Measurements from ENCODE around the gene TNFAIP3.

TNFAIP3 gene

GRCh38 chr6:137845460-137845859, 21.6 kb upstream of the TNFAIP3 start:
- FAIRE-seq: no peak

DNA sequence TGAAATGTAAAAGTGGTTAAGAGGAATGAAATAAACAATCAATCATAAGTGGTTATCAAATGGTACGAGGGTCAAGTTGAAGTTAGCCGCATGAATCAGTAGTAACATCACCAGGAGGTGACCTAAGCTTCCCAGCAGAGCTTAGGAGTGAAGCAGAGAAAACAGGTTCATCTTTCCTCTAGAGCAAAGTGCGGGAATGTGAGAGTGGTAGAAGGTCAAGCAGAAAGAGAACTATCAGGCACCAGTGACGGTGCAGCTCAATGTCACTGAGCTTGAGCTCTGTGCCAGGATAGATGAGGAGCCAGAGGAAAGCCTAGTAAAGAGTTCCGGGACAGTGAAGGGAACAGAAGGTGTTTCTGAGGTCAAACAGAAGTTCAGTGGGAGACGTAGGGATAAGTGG, 20.8 kb upstream of the TNFAIP3 start:
- no peak for FAIRE-seq

- FAIRE-seq: no peak
Observed at GRCh38 chr6:137846772-137847313, 20.2 kb upstream of the TNFAIP3 start.

GRCh38 chr6:137847748-137848147, 19.3 kb upstream of the TNFAIP3 start:
- no peak for FAIRE-seq

DNA sequence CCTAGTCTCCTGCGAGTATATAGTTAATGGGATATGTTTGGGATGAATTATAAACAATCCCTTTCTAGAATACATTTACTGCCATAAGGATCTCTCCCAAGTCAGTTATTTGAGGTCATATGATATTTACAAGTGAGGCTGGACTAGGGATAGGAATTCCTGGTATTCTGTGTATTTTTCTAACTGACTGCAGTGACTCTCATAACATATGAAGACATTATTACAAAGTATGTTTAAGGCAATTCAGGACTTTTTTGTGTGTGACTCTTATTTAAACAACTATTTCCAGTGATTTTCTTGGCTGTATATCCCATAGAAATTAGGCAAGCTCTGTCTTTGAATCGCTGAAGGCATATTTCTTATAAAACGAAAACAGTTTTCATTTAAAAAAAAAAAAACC, 18.4 kb upstream of the TNFAIP3 start:
- no peak for FAIRE-seq

DNA sequence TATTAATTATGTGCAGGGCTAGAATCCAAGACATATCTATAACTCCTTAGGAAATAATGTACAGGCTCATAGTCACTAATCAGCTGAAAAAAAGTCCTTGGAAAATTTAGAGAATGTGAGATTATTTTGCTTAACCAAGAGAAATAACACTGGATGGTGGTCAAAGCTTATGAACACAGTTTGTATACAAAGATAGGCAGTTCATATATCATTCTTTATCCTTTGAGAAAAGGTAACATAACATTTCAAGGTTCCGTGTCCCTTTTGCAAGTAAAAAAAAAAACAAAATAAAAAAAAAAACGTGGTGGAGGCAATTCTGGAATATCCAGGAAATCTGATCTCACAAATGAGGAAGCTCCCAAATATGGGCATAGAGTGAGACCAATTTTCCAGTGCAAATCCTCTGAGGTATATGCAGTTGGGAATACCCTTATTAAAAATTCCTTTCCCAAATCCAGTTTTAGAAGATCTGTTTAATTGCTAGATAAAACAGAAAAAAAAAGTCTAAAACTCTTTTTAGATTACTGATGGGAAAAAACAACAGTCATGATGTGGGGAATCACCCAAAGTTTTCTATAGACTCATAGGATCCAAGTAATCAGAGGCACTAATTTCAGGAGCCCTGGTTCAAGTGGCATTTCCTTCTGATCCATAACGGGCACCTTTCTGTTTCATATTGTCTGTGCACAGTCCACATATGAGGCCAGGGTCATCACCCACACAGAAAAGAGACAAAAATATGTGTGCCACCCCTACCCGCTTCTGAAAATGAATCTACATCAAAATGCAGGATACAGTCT, 17.7 kb upstream of the TNFAIP3 start:
- FAIRE-seq: no peak

GRCh38 chr6:137849981-137850714, 16.9 kb upstream of the TNFAIP3 start:
- FAIRE-seq: no peak

- FAIRE-seq: no peak
Observed at GRCh38 chr6:137850816-137851602, 16.1 kb upstream of the TNFAIP3 start.

- FAIRE-seq: no peak
Observed at GRCh38 chr6:137851669-137852068, 15.4 kb upstream of the TNFAIP3 start.

DNA sequence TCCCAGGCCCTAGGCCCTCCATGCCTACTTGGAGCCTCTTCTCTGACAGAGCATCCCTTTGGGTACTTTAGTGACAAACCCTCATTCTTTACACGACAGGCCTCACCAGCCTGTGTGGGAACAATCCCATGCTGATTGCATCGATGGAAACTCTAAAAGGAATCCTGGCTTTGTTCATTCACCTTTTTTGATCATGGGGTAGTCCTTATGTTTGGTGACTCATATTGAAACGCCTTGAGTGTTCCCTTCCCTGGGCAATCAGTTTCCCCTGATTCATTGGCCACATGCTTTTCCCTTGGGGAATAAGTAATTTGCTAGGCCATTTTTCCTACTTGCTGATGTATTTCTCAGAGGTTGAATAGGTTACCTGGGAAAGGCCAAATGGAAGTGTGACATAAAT, 14.7 kb upstream of the TNFAIP3 start:
- no peak for FAIRE-seq

DNA sequence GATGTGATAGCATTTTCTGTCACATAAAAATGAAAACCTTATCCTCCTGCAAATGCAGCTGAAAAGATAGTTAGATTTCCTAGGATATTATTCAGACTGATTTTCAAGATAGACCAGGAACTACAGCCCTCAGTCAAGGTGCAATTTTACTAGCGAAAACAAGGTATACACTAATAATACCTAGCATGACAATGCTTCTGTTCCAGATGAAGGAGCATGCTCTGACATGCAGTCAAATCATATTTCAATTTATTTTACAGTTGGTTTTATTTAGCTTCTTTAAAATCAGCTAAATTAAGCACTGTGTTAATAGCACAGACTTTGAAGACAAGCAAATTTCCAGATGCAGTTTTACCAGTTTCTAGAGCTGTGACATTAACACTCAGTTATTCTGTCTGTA, 14.2 kb upstream of the TNFAIP3 start:
- FAIRE-seq: no peak

DNA sequence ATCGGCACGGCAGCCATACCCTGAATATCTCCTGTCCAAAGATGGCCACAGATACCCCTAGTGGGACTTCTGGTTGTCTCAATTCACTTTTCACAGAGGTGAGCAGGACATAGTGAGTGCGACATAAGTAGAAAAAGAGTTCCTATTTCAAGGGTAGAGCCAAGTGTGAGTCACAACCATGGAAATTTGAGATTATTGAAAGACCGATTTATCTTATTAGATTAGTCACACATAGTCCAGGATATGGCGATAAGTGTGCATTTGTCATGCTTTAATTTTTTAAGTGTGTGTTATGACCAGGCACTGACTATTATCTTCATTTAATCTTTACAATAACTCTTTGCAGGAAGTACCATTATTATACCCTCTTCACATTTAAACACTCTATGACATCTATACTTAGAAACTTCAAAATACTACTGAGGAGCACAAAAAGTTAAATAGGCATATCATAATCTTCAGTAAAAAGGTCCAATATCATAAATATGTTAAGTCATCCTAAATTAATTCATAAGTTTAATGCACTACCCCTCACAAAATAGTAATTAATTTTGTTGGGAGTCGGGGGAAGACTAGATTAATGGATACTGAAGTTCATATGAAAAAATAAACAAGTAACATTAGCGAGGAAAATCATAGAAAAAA, 13.4 kb upstream of the TNFAIP3 start:
- no peak for FAIRE-seq

DNA sequence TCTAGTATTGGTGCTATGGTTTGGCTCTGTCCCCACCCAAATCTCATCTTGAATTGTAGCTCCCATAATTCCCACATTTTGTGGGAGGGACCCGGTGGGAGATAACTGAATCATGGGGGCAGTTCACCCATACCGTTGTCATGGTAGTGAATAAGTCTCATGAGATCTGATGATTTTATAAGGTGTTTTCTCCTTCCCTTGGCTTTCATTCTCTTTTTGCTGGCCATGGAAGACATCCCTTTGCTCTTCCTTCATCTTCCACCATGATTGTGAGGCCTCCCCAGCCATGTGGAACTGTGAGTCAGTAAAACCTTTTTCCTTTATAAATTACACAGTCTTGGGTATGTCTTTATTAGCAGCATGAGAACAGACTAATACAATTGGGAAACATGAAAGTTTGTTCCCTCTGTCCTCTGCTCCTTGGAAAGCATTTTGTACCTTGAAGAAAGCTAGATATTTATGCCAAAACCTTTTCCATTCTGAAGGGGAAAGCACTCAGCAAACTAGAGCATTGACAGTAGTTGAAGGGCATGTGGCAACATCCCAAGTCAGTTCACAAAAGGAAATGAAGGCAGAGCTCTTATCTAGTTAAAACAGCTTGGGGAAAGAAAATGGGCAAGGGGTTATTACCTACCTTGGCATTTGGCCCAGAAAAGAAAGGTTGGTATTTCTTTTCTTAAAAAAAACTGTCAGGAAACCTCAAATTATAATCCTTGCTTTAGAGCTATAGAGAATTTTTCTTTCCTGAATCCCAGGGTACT, 10.7 kb upstream of the TNFAIP3 start:
- no peak for FAIRE-seq

GRCh38 chr6:137859025-137859424, 8.0 kb upstream of the TNFAIP3 start:
- FAIRE-seq: no peak

DNA sequence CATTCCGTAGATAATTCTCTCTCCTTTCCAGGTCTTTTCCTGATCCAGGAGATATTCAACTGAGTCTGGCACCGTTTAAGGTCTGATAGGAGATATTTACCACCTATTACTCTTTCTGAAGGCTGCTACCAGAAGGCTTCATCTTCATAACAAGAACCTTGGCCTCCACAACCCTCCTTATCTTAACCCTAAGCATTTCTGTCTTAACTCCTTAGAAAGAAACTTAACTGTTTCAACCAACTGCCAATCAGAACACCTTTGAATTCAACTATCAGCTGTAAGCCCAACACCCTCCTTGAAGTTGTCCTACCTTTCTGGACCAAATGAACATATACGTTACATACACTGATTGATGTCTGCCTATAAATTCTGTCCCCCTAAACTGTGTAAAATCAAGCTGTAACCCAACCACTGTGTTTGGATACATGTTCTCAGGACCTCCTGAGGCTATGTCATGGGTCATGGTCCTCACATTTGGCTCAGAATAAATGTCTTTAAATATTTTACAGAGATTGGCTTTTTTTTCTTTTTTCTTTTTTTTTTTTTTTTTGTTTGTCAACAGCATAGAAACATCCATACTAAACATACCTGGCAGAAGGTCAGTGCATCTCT, 6.6 kb upstream of the TNFAIP3 start:
- no peak for FAIRE-seq

DNA sequence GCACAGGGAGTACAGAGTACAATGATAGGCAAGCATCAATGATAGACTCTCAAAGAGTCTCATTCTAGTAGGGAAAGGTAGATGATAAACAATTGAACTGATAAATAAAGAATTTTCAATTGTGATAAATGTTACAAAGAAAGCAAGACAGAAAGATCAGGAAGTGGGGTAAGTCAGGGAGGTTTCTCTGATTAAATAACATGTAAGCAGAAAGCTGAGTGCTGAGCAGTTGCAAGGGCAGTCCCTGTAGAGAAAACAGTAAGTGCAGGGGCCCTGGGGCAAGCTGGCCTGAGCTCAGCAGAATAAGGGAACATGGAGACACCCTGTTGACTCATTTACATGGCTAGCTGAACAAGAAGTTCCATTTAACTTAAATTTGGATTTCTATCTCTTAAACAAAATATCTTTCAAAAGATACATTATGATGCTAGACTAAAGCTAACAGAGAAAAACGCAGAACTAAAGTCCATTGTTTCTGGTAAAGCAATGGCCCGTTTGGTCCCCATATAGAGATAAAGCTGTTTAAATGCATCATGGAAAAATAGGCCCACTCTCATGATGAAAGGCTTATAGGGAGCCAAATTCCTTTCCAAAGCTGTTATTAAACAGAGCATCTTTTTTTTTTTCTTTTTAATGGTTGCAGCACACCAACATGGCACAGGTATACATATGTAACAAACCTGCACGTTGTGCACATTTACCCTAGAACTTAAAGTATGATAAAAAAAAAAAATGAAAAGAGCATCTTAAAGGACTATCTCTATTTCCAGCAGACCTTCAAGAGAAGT, 5.3 kb upstream of the TNFAIP3 start:
- FAIRE-seq: no peak

- no peak for FAIRE-seq
Observed at GRCh38 chr6:137862419-137863090, 4.5 kb upstream of the TNFAIP3 start.

- FAIRE-seq: no peak
Observed at GRCh38 chr6:137863091-137863797, 3.8 kb upstream of the TNFAIP3 start.

- FAIRE-seq: no peak
Observed at GRCh38 chr6:137864812-137865508, 2.1 kb upstream of the TNFAIP3 start.

Data from islet of Langerhans (tissue), 1 donor.